Measurements from ENCODE around the gene CCL11.

DNA sequence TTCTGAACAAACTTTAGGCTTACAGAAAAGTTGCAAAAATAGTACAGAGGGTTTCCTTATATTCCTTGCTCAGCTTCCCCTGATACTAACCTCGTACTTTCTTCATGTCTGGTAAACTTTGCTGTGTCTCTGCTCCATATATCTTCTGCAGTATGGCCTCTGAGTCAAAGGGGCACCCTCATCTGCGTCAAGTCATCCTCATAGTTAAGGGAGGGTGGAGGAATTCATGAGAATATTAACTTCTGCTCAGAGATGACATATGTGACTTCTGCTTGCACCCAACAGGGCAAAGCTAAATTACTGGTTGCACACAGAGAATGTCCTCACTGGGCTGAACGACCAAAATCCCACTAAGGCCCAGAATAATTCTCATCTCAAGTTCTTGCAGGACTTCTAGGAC lies 19.8 kb upstream of the CCL11 start:
- TF ChIP-seq, protein P1, sequence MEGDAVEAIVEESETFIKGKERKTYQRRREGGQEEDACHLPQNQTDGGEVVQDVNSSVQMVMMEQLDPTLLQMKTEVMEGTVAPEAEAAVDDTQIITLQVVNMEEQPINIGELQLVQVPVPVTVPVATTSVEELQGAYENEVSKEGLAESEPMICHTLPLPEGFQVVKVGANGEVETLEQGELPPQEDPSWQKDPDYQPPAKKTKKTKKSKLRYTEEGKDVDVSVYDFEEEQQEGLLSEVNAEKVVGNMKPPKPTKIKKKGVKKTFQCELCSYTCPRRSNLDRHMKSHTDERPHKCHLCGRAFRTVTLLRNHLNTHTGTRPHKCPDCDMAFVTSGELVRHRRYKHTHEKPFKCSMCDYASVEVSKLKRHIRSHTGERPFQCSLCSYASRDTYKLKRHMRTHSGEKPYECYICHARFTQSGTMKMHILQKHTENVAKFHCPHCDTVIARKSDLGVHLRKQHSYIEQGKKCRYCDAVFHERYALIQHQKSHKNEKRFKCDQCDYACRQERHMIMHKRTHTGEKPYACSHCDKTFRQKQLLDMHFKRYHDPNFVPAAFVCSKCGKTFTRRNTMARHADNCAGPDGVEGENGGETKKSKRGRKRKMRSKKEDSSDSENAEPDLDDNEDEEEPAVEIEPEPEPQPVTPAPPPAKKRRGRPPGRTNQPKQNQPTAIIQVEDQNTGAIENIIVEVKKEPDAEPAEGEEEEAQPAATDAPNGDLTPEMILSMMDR (IDR thresholded peaks at IDR 0.05): no peak
- no peak for TF ChIP-seq ZFX (IDR thresholded peaks at IDR 0.05; ENCODE audit: borderline replicate concordance)
